ENCODE measurements around the gene ARPC1A.
"Not testable (repeated sequence)": the region's sequence is repeated elsewhere in the genome, so short reads cannot be mapped to it uniquely, and the experiment has no call there.

ARPC1A gene

DNA sequence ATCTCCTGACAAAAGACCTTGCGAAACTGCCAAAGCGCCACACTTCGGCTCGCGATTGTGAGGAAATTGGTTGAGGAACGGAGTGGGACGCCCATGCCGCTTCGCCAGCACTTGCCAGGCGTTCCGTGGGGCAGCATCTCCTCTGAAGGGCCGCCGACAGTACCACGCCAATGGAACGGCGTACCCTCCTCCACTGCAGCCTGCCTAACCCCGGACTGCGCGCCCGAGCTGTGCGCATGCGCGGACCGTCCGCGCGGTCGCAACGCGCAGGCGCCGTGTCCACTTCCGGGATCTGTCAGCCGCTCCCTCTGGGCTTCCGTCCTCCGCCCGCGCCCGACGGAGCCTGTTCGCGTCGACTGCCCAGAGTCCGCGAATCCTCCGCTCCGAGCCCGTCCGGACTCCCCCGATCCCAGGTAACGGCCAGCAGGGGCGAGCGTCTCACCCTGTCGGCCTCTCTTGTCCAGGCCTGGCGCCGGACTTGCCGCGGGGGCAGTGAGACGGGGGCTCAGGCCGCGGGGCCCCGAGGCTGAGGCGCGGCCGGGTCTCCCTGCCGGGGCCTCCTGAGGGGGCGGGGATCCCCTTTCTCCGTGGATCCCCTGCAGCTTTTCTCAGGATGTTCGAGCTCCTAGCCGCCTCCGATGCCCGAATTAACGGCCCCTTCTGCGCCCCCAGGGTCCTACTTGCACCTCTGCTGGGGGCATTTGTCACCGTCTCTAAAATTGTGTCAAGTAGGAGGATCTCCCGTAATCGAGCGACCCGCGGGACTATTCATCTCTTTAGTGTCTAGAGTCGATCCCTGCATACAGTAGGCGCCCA, at the start of gene ARPC1A:
ARPC1A (plus strand) TSS at position 307 of the 816 bp plus-strand sequence. CDS start 7,456 bp downstream, outside the sequence.
- DNase-seq (ENCODE audit: low spot score) = peak; percentile 94

DNA sequence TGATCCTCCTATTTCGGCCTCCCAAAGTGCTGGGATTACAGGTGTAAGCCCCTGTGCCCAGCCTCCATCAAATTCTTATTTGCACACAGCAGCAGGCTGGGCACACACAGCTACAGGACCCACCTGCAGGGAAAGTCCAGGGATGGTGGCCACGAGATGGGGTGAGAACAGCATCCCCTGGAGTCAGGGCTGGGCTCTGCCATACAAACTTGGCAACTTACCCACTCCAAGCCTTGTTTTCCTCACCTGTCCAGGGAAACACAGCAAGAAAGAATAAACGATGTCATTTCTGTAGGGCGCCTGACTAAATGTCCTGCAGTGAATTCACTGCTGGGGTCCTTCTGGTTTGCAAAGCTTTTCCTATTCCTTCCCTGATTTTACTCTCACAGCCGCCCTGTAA, 47.5 kb upstream of the ARPC1A start:
- no peak for DNase-seq (ENCODE audit: low spot score)

DNA sequence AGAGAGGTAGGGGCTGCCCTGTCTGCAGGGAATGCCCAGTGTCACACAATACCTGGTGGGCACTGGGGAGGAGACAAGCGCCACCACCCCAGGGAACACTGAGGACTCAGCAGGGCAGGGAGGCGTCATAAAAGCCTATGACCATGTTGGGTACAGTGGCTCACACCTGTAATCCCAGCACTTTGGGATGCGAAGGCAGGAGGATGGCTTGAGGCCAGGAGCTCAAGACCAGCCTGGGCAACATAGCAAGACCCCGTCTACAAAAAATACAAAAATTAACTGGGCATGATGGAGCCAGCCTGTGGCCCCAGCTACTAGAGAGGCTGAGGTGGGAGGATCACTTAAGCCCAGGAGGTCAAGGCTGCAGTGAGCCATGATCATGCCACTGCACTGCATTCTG, 41.5 kb upstream of the ARPC1A start:
- DNase-seq (ENCODE audit: low spot score) = not testable (repeated sequence)

DNA sequence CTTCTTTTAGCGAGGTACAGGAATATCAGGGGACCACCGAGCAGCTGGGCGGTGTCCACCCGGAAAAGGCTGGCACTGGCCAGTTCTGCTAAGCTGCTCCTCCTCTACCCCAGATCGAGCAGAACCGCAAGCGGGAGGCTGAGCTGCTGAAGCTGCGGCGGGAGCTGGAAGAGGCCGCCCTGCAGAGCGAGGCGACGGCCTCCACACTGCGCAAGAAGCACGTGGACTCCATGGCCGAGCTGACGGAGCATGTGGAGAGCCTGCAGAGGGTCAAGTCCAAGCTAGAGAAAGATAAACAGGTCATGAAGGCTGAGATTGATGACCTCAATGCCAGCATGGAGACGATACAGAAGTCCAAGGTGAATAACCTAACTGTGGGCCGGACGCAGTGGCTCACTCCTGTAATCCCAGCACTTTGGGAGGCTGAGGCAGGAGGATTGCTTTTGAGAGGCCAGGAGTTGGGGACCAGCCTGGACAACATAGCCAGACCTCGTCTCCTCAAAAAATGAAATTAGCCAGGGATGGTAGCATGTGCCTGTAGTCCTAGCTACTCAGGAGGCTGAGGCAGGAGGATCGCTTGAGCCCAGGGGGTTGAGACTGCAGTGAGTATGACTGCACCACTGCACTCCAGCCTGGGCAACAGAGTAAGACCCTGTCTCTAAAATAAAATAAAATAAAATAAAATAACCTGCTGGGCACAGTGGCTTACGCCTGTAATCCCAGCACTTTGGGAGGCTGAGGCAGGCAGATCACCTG, 37.7 kb upstream of the ARPC1A start:
- no peak for DNase-seq (ENCODE audit: low spot score)

DNA sequence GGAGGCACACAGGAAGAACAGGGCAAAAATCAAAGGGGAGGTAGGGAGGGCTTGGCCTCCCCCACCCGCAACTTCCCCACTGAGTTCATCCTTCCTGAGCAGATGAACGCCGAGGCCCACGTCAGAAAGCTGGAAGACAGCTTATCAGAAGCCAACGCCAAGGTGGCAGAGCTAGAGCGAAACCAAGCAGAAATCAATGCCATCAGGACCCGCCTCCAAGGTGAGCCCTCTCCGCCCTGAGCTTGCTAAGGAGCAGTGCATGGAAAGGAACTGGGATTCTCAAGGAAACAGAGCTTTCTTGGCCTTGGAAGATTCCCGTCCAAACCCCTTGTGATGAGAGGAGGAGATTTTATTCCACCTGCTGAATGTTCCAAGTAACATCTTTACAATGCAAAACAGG, 36.5 kb upstream of the ARPC1A start:
- DNase-seq (ENCODE audit: low spot score) = no peak

DNA sequence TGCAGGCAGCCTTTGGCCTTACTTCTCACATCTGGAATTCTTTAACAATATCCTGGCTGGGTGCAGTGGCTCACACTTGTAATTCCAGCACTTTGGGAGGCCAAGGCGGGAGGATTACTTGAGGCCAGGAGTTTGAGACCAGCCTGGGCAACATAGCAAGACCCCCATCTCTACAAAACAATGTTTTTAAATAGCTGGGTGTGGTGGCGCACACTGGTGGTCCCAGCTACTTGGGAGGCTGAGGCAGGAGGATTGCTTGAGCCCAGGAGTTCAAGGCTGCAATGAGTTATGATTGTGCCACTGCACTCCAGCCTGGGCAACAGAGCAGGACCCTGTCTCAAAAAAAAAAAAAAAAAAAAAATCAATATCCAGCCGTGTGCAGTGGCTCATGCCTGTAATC, 35.5 kb upstream of the ARPC1A start:
- DNase-seq (ENCODE audit: low spot score) = not testable (repeated sequence)

DNA sequence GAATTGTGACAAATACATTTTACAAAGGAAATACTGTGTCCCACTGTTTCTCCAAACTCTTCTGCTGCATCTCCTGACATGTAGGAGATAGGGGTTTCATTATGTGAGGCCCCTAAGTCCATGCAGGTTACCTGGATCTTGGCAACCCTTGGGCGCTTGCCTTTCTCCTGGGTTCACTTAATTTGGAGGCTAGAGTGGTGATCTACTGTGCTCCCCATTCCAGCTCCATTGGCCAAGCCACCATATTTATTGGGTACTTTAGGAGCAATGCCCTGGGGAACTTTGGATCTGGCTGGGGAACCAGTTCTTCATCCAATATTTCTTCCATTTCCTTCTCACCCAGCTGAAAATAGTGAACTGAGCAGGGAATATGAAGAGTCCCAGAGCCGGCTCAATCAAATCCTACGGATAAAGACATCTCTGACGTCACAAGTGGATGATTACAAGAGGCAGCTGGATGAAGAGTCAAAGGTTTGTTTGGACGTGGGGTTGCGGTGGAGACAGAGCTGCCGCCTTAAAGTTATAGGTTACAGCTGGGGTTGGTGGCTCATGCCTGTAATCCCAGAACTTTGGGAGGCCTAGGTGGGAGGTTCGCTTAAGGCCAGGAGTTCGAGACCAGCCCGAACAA, 34.6 kb upstream of the ARPC1A start:
- no peak for DNase-seq (ENCODE audit: low spot score)

DNA sequence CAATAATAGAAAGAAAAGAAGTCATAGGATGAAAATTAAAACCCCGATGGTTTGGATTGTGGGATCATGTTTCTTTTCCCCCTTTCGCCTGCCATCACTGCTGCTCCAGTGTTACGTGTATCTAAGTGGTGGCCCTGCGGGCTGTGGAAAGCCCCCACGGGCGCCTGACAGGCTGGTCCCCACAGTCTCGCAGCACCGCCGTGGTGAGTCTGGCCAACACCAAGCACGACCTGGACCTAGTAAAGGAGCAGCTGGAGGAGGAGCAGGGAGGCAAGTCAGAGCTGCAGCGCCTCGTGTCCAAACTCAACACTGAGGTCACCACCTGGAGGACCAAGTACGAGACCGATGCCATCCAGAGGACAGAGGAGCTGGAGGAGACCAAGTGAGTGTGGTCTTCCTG, 33.6 kb upstream of the ARPC1A start:
- no peak for DNase-seq (ENCODE audit: low spot score)

DNA sequence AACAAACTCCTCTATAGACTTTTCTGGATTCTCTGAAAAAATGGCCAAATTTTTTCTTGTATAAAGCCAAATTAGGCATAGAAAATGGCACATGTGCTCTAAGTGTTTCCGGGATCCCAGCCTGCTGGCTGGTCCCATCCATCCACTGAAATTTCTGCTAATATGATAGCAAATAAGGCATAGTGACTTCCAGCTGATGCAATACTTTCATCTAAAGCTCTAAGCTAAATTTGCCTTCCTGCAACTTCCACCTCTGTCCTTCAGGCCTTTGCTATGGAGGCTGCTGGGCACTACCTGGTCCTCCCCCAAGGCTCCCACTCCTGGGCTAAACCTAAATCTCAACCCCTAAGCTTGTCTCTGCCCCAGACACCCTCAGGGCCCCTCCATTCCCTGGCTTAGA, 32.5 kb upstream of the ARPC1A start:
- no peak for DNase-seq (ENCODE audit: low spot score)

DNA sequence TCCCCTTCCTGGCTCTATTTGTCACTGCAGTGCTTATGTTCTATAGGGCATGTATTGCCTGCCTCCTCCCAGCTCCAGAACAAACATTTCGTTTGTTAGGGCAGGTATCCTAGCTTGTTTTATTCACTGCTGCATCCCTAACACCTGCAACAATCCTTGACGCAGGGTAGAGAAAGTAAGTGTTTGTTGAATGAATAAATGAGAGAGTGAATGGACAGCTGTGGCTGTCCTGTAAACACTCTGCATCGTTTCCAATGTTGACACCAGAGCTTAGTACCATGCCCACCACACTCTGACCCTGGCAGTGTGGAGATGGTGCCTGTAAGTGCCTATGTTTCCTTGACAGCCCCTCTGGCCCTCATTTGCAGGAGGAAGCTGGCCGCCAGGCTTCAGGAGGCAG, 32.0 kb upstream of the ARPC1A start:
- no peak for DNase-seq (ENCODE audit: low spot score)

DNA sequence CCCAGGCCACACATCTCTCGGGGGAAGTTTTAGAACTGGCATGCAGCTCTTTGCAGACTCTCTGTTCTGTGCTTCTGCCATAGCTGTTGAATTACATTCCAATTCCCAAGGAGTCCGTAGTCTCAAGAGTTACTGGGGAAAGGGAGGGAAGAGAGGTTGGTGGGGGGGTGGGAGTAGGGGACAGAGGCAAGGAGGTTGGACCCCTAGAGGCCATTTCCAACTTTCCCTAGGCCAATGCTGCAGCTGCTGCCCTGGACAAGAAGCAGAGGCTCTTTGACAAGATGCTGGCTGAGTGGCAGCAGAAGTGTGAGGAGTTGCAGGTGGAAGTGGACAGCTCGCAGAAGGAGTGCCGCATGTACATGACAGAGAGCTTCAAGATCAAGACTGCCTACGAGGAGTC, 29.2 kb upstream of the ARPC1A start:
- no peak for DNase-seq (ENCODE audit: low spot score)

DNA sequence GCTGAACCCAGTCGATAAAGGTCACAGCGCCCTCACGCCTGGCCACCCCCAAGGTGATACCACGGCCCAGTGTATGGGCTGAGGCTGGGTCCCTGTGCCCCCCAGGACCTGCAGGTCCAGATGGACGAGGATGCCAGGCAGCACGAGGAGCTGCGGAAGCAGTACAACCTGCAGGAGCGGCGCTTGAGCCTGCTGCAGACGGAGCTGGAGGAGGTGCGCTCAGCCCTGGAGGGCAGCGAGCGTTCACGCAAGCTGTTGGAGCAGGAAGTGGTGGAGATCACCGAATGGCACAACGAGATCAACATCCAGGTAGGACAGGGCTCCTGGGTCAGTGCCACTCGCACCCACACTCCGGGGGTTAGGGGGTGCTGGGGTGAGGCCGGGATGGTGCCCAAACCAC, 24.2 kb upstream of the ARPC1A start:
- no peak for DNase-seq (ENCODE audit: low spot score)

DNA sequence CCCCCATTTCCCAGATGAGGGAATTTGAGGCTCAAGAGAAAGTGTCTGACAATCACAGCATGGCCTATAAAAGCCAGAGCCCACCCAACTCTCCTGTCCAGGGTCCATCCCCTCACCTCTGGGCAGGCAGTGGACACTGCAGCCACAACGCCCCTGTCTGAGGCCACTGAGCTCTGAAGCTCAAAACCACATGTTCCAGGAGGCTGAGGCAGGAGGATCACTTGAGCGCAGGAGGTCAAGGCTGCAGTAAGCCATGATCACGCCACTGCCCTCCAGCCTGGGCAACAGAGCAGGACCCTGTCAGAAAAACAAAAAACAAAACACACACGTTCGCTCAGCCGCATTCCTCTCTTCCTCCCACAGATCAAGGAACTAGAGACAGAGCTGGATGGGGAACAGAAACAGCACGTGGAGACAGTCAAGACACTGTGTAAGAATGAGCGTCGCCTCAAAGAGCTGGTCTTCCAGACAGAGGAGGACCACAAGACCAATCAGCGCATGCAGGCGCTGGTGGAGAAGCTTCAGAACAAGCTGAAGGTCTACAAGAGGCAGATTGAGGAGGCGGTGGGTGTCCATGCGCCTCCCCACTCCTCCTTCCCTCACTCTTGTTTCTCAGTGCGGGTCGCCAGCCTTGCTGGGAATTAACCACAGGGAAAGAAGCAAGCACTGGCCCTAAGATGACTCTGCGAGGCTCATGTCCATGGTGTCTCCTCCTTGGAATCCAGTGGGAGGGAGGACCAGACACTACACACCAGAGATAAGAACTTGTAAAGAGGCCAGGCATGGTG, 20.0 kb upstream of the ARPC1A start:
- no peak for DNase-seq (ENCODE audit: low spot score)

DNA sequence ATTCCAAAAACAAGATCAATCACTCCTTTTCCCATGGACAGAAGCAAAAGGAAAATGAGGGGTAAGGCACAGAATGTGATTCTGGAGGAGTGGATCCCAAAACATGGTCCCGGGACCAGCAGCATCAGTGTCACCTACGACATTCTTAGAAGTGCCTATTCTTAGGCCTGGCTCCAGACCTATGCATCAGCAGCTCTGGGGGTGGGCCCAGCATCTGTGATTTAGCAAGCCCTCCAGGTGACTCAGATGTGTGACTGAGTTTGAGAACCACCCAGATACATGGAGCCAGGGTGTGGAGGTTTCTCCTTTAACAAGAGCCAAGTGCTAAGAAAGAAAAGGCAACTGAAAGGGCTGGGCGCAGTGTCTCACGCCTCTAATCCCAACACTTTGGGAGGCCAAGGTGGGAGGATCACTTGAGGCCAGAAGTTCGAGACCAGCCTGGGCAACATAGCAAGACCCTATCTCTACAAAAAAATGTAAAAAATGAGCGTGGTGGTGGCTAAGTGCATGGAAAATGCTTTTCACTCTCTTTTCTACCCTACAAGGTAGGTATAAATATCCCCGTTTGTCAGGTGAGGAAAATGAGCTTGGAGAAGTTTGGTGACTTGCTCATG, 17.1 kb upstream of the ARPC1A start:
- DNase-seq (ENCODE audit: low spot score) = peak; percentile 71

DNA sequence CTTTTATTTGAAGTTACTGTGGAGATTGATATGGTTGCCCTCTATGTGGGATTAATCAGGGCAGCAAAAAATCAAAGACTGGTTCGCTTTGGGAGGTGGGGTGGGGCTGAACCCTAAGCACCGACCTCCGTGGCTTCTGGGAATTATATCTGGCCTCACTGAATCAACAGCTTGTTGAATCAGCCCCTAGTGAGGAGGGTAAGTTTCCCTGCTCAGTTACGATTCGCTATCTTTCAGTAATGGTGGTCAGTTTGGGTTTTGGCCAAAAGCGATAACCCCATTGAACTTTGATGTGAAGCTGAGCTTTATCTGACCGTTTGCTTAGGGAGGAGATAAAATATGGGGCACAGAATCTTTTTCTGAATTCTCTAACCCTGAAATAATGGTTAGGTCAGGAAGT, 16.6 kb upstream of the ARPC1A start:
- no peak for DNase-seq (ENCODE audit: low spot score)

DNA sequence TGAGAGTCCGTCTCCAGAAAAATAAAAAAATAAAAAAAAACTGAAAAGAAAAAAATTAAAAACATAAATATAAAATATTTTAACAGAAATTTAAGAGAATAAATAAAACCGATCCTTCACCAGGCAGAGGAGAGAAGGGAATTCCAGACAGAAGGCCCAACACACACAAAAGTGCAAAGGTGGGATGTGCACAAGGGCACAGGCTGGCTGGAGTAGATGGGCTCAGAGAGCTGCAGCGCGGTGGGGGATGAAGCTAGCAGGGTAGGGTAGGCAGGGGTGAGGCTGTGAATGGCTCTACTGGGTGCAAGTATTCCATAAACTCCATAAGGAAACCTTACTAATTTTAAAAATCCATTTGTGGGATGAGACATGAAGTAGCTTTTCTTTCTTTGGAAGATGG, 15.7 kb upstream of the ARPC1A start:
- DNase-seq (ENCODE audit: low spot score) = no peak

DNA sequence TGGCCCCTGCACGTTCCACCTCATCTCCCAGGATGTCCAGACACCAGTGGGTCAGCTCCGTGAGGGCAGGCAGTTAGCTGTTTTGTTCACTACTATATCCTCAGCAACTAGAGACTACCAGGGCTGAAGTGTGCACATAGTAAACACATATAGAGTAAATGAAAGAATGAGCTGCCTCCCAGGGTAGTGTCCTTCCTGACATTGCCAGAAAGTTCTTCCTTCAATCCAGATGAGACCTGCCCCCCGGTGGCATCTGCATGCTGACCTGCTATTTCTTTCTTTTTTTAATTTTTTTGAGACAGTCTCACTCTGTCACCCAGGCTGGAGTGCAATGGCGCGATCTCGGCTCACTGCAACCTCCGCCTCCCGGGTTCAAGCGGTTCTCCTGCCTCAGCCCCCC, 14.0 kb upstream of the ARPC1A start:
- peak; percentile 21 for DNase-seq (ENCODE audit: low spot score)

DNA sequence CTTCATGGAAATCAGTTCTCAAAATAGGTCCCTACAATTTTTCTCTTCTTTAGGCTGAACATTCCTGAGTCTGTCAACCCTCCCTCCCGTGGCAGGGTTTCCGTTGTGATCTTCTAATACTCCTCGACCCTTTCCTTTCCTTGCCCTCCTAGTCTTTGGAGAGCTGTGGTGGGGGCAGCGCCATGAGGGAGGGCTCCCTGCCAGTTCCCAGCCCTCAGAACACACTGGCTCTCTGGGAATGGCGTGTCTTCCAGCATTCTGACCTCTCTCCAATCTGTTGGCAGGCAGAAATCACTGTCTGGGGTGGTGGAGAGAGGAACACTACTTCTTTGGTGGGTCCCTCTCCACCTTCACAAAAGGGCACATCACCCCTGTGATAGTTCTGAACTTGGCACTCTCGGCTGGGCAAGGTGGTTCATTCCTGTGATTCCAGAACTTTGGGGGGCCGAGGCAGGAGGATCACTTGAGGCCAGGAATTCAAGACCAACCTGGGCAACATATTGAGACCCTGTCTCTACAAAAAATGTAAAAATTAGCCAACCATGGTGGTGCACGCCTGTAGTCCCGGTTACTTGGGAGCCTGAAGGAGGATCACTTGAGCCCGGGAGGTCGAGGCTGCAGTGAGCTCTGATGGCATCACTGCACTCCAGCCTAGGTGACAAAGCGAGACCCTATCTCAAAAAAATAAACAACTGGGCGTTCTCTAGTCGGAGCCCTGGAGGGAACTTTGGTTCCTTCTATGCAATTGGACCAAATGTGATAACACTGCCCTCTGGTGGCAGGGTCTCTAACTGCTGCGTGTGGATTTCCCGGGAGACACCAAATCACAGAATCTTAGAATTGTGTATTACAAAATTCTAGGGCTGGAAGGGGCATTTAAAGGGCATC, 13.1 kb upstream of the ARPC1A start:
- peak; percentile 68 for DNase-seq (ENCODE audit: low spot score)

DNA sequence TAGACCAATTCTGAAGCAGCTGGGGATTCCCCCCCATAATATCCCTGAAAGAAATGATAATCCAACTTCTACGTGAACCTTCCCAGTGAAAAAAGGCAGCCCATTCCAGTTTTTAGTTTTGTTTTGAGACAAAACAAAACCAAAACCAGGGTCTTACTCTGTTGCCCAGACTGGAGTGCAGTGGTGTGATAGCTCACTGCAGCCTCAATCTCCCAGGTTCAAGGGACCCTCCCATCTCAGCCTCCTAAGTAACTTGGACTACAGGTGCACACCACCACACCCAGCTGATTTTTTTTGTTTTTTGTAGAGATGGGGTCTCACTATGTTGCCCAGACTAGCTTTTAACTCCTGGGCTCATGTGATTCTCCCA, 12.5 kb upstream of the ARPC1A start:
- DNase-seq (ENCODE audit: low spot score) = no peak

DNA sequence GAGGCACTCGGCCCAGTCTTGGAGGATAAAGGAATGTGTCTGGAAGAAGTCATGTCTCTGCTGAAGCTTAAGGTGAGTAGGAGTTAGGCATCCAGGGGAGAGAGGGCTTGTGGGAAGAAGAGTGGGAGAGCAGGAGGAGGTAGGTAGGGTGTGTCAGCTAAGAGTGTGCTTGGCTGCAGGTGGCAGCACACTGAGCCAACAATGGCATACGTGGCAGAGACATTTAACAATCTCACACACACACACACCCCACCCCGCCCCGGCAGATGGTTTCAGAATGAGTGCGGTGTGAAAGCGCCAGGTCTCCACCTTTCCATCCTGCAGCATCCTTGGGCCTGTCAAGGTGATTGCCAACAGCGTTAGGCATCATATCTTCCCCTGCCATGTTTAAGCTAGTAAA, 11.2 kb upstream of the ARPC1A start:
- no peak for DNase-seq (ENCODE audit: low spot score)

DNA sequence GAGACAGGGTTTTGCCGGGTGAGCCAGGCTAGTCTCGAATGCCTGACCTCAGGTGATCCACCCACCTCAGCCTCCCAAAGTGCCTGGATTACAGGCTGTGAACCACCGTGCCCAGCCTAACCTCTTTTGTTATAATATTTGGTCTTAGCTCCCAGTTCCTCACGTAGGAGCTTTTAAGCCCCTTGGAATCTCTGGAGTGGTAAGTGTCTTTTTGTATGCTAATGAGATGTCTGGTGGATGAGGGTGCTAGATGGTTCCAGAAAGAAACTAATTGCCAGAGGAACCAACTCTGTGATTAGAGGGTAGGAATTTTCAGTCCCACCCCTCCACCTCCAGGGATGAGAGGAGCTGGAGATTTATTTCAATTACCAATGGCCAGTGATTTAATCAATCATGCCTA, 5.3 kb upstream of the ARPC1A start:
- DNase-seq (ENCODE audit: low spot score) = no peak

Measured in kidney tubule cell (primary cell).